H1 (cell line): Measurements from ENCODE around the gene MMP24. TPM values are rescaled to one million over a fixed set of nuclear protein-coding genes. Genes with fewer than 3 reads are reported as not detected.
A peak's percentile ranks its signal among the peaks of the same experiment; 100 is the strongest.

Experiments used
- CTCF ChIA-PET: fragments of 300-600 bp; sonication (Branson Sonifier 250); formaldehyde crosslinking; loops from one replicate; lab custom pipeline; 2021; ENCODE audit not compliant: partially characterized antibody; lab: Charles Lee
- POLR2A ChIA-PET: fragments of 300-600 bp; sonication (Branson Sonifier 250); formaldehyde crosslinking; loops from one replicate; lab custom pipeline; 2021; ENCODE audit warnings: inconsistent platforms; ENCODE audit not compliant: partially characterized antibody; lab: Charles Lee
- DNase-seq, 2 experiments: peaks; one replicate each; pipeline versions ENCODE4 v3.0.0 to v3.0.0-alpha.2; 2010 to 2022; ENCODE audit warnings: low spot score in 2 of 2, low read depth in 1 of 2, mixed read lengths in 1 of 2
- FAIRE-seq: peaks from 2 replicates; lab custom pipeline; 2011; peaks lifted over from hg19 to GRCh38; lab: Jason Lieb, UNC
- H2AFZ ChIP-seq: 2 replicates; pipeline ENCODE4 v1.8.1; 2012; ENCODE audit warnings: low read length, inconsistent platforms
- H2AK5ac ChIP-seq: 2 replicates; pipeline ENCODE4 v1.6.1; 2013; ENCODE audit warnings: low read depth, low read length
- H2BK120ac ChIP-seq: replicated peaks from 2 replicates; pipeline ENCODE3; 2013; ENCODE audit warnings: low read depth, low read length, inconsistent platforms
- H2BK12ac ChIP-seq: 2 replicates; pipeline ENCODE4 v1.6.1; 2013; ENCODE audit warnings: low read depth, low read length
- H2BK15ac ChIP-seq: 2 replicates; pipeline ENCODE4 v1.6.1; 2013; ENCODE audit warnings: low read length
- H2BK20ac ChIP-seq: 2 replicates; pipeline ENCODE4 v1.6.1; 2013; ENCODE audit warnings: low read length
- H2BK5ac ChIP-seq: 2 replicates; pipeline ENCODE4 v1.6.1; 2013; ENCODE audit warnings: low read depth, low read length
- H3K14ac ChIP-seq: 2 replicates; pipeline ENCODE4 v1.6.1; 2013; ENCODE audit warnings: inconsistent platforms; ENCODE audit not compliant: insufficient read length
- H3K18ac ChIP-seq: 2 replicates; pipeline ENCODE4 v1.6.1; 2013; ENCODE audit warnings: low read length; ENCODE audit errors: extremely low read depth
- H3K23ac ChIP-seq: 2 replicates; pipeline ENCODE4 v1.6.1; 2013; ENCODE audit warnings: inconsistent platforms; ENCODE audit not compliant: insufficient read length
- H3K23me2 ChIP-seq: 2 replicates; pipeline ENCODE4 v1.6.1; 2013; ENCODE audit warnings: low read depth, low read length
- H3K27ac ChIP-seq: 2 replicates; pipeline ENCODE4 v1.6.1; 2011; ENCODE audit warnings: low read depth, low read length, inconsistent platforms
- H3K27me3 ChIP-seq, 4 experiments: replicated peaks in 1 of 4; 1 replicate in 1 of 4; 2 replicates in 3 of 4; pipeline versions ENCODE4 v1.6.1 to v1.8.1; 2011 to 2013; ENCODE audit warnings: low read length in 3 of 4, mild to moderate bottlenecking in 3 of 4, inconsistent platforms in 2 of 4, mixed read lengths in 2 of 4, moderate library complexity in 1 of 4; ENCODE audit not compliant: control insufficient read depth in 3 of 4, insufficient read depth in 3 of 4; ENCODE audit errors: extremely low read depth in 1 of 4
- H3K36me3 ChIP-seq, 4 experiments: 2 replicates each; pipeline versions ENCODE4 v1.6.1 to v1.8.1; 2011 to 2013; ENCODE audit warnings: mild to moderate bottlenecking in 4 of 4, low read length in 3 of 4, moderate library complexity in 2 of 4, control low read depth in 1 of 4, inconsistent platforms in 1 of 4; ENCODE audit not compliant: insufficient read depth in 4 of 4, control insufficient read depth in 2 of 4
- H3K4ac ChIP-seq: replicated peaks from 2 replicates; pipeline ENCODE3; 2013; ENCODE audit warnings: low read length, low read depth, mixed read lengths, inconsistent platforms; ENCODE audit not compliant: insufficient read length
- H3K4me1 ChIP-seq, 4 experiments: replicated peaks in 1 of 4; 1 replicate in 1 of 4; 2 replicates in 3 of 4; pipeline versions ENCODE4 v1.6.1 to v1.8.1; 2011 to 2013; ENCODE audit warnings: low read length in 3 of 4, inconsistent platforms in 2 of 4, mixed read lengths in 1 of 4; ENCODE audit not compliant: insufficient read depth in 4 of 4, control insufficient read depth in 3 of 4
- H3K4me2 ChIP-seq, 2 experiments: 2 replicates each; pipeline versions ENCODE4 v1.6.1 to v1.8.1; 2011 to 2013; ENCODE audit warnings: low read depth in 2 of 2, low read length in 2 of 2, control low read depth in 1 of 2, inconsistent platforms in 1 of 2, mild to moderate bottlenecking in 1 of 2; ENCODE audit not compliant: insufficient read depth in 1 of 2
- H3K4me3 ChIP-seq, 4 experiments: fragments of 200-600, 300-600 bp in 1 of 4; sonication (generic), shearing (Covaris generic), sonication (Bioruptor Twin) in 1 of 4; 2 replicates each; pipeline versions ENCODE4 v1.5.1 to v1.8.1; 2011 to 2016; ENCODE audit warnings: low read length in 4 of 4, low read depth in 3 of 4, control low read depth in 2 of 4, inconsistent platforms in 2 of 4, mild to moderate bottlenecking in 2 of 4, mixed read lengths in 1 of 4, moderate library complexity in 1 of 4; ENCODE audit not compliant: insufficient read depth in 2 of 4; ENCODE audit errors: extremely low read depth in 1 of 4
- H3K56ac ChIP-seq: replicated peaks from 2 replicates; pipeline ENCODE3; 2013; ENCODE audit warnings: low read depth, mild to moderate bottlenecking, mixed read lengths, low read length, inconsistent platforms; ENCODE audit not compliant: insufficient read length
- H3K79me1 ChIP-seq: 2 replicates; pipeline ENCODE4 v1.6.1; 2013; ENCODE audit warnings: low read depth, low read length, control low read depth
- H3K79me2 ChIP-seq, 2 experiments: 2 replicates each; pipeline versions ENCODE4 v1.6.1 to v1.8.1; 2012 to 2013; ENCODE audit warnings: low read length in 2 of 2, mild to moderate bottlenecking in 2 of 2, inconsistent platforms in 1 of 2; ENCODE audit not compliant: insufficient read depth in 2 of 2, control insufficient read depth in 1 of 2
- H3K9ac ChIP-seq, 4 experiments: replicated peaks in 1 of 4; 1 replicate in 1 of 4; 2 replicates in 3 of 4; pipeline versions ENCODE4 v1.6.1 to v1.8.1; 2011 to 2013; ENCODE audit warnings: low read depth in 3 of 4, low read length in 3 of 4, control low read depth in 2 of 4, mild to moderate bottlenecking in 2 of 4, moderate library complexity in 2 of 4, inconsistent platforms in 1 of 4; ENCODE audit errors: extremely low read depth in 1 of 4
- H3K9me3 ChIP-seq, 2 experiments: 2 replicates each; pipeline versions ENCODE4 v1.6.1 to v1.8.1; 2012 to 2013; ENCODE audit warnings: mild to moderate bottlenecking in 2 of 2, moderate library complexity in 2 of 2, control low read depth in 1 of 2, inconsistent platforms in 1 of 2, low read depth in 1 of 2, low read length in 1 of 2, mixed read lengths in 1 of 2; ENCODE audit not compliant: insufficient read depth in 2 of 2
- H4K20me1 ChIP-seq, 2 experiments: replicated peaks in 1 of 2; 2 replicates each; pipeline versions ENCODE3 to v1.8.1; 2011 to 2013; ENCODE audit warnings: inconsistent platforms in 2 of 2, low read length in 2 of 2, mild to moderate bottlenecking in 1 of 2; ENCODE audit not compliant: insufficient read depth in 2 of 2, control insufficient read depth in 1 of 2
- H4K5ac ChIP-seq: 2 replicates; pipeline ENCODE4 v1.6.1; 2013; ENCODE audit warnings: low read length, low read depth, mixed read lengths, inconsistent platforms; ENCODE audit not compliant: insufficient read length
- H4K8ac ChIP-seq: 2 replicates; pipeline ENCODE4 v1.8.0; 2013; ENCODE audit warnings: mild to moderate bottlenecking, moderate library complexity, low read length, inconsistent platforms; ENCODE audit not compliant: insufficient read depth; ENCODE audit errors: extremely low read depth
- H4K91ac ChIP-seq: replicated peaks from 2 replicates; pipeline ENCODE3; 2013; ENCODE audit warnings: low read length, mixed read lengths, inconsistent platforms; ENCODE audit not compliant: insufficient read length
- CEBPB ChIP-seq: IDR thresholded peaks from 2 replicates; pipeline ENCODE4 v1.6.1; 2012; ENCODE audit warnings: low read depth, low read length
- CREB1 ChIP-seq: IDR thresholded peaks from 2 replicates; pipeline ENCODE4 v1.6.1; 2012; ENCODE audit warnings: inconsistent platforms
- CTCF ChIP-seq, 3 experiments: IDR thresholded peaks; 1 replicate in 2 of 3; 2 replicates in 1 of 3; pipeline versions ENCODE4 v1.5.1 to v1.6.1; 2011; ENCODE audit warnings: low read length in 3 of 3, mild to moderate bottlenecking in 3 of 3, inconsistent platforms in 2 of 3, low read depth in 1 of 3, moderate library complexity in 1 of 3; ENCODE audit not compliant: insufficient read depth in 1 of 3; ENCODE audit errors: control extremely low read depth in 1 of 3
- E2F6 ChIP-seq: IDR thresholded peaks from 2 replicates; pipeline ENCODE4 v1.6.1; 2012; ENCODE audit warnings: inconsistent platforms
- JUND ChIP-seq: IDR thresholded peaks from 2 replicates; pipeline ENCODE4 v1.6.1; 2011; ENCODE audit warnings: mild to moderate bottlenecking, improper control_type of control experiment, low read length
- KDM4A ChIP-seq: IDR thresholded peaks from one replicate; pipeline ENCODE4 v1.7.1; 2012; ENCODE audit warnings: low read depth, mild to moderate bottlenecking, moderate library complexity, low read length, inconsistent platforms; ENCODE audit not compliant: severe bottlenecking
- POLR2A ChIP-seq, 2 experiments: IDR thresholded peaks; 1 replicate in 1 of 2; 2 replicates in 1 of 2; pipeline ENCODE4 v1.6.1; 2011; ENCODE audit warnings: low read depth in 2 of 2, low read length in 2 of 2, mild to moderate bottlenecking in 2 of 2; ENCODE audit errors: control extremely low read depth in 1 of 2
- POLR2AphosphoS5 ChIP-seq: IDR thresholded peaks from 2 replicates; pipeline ENCODE4 v1.6.1; 2011; ENCODE audit warnings: low read depth, low read length
- SP1 ChIP-seq: IDR thresholded peaks from 2 replicates; pipeline ENCODE4 v1.6.1; 2011; ENCODE audit warnings: low read depth, low read length
- YY1 ChIP-seq: IDR thresholded peaks from 2 replicates; pipeline ENCODE4 v1.6.1; 2011; ENCODE audit warnings: low read depth, mild to moderate bottlenecking, low read length
- WGBS, 2 experiments: shearing (Covaris generic) in 1 of 2; methylation state at CpG; one replicate each; pipeline versions ENCODE4 v1.1.6 to v1.1.7; 2013 to 2015; ENCODE audit warnings: low lambda C conversion rate in 2 of 2, mixed read lengths in 2 of 2, inconsistent platforms in 1 of 2, low coverage in 1 of 2, missing lambda C conversion rate in 1 of 2; ENCODE audit not compliant: insufficient replicate concordance in 2 of 2, insufficient coverage in 1 of 2, insufficient read length in 1 of 2; ENCODE audit errors: extremely low coverage in 1 of 2, missing lambda C conversion rate in 1 of 2; 5-methylcytosine and 5-hydroxymethylcytosine counted together
- polyA plus RNA-seq, 7 experiments: library from polyadenylated mRNA; depleted of rRNA in 3 of 7; stranded (reverse) in 5 of 7; unstranded in 2 of 7; fragments of >200 nt in 5 of 7; fragments of 200-250 nt in 2 of 7; gene quantifications; 1 replicate in 5 of 7; 2 replicates in 1 of 7; 4 replicates in 1 of 7; pipeline versions ENCODE4 v1.2.1 to v1.2.3, GENCODE V29; 2011 to 2013; ENCODE audit warnings: missing spikeins in 2 of 7, mixed read lengths in 2 of 7
- total RNA-seq: library from RNA; stranded (reverse); fragmentation: NEBNext Ultra II Directional; extraction: Animal tissue kit (Norgen Biotek cat#: 25700); gene quantifications from 2 replicates; pipeline ENCODE4 v1.2.1, GENCODE V29; 2021

Gene MMP24
- total and polyA plus RNA-seq, 2 of the 8 experiments (the other 6 are each of a cell fraction or from before 2014, with no cell fraction given) = 18.8 to 21.4 TPM

- Histone ChIP-seq H3K79me1 (no peaks in the 10 kb centered on the region), H3K27me3 (peaks cover 0 to 2% (median 0%) of the 10 kb centered on the region in 4 experiments; a peak in 2 of 7 replicates), H3K4me2 (no peak overlapping the region), H3K4me3 (no peak overlapping the region), H4K91ac (no peak overlapping the region), H2BK15ac (no peak overlapping the region), H4K20me1 (no peaks in the 10 kb centered on the region), H3K23ac (no peak overlapping the region), H3K23me2 (no peaks in the 10 kb centered on the region), H2BK20ac (no peak overlapping the region), H4K5ac (no peak overlapping the region), H2AFZ (no peak overlapping the region), H3K9me3 (peaks cover 6 to 10% of the 10 kb centered on the region in 2 experiments; a peak in 2 of 4 replicates), H3K56ac (no peak overlapping the region), H2AK5ac (no peak overlapping the region), H3K27ac (no peak overlapping the region), H3K14ac (no peak overlapping the region), H3K79me2 (no peaks in the 10 kb centered on the region), H4K8ac (no peak overlapping the region), H3K18ac (no peak overlapping the region), H2BK120ac (no peak overlapping the region), H3K4me1 (peaks cover 0 to 6% (median 0%) of the 10 kb centered on the region in 4 experiments; a peak in 3 of 7 replicates), H3K4ac (no peak overlapping the region), H2BK12ac (no peak overlapping the region), H3K36me3 (no peaks in the 10 kb centered on the region), H2BK5ac (no peak overlapping the region), H3K9ac (no peak overlapping the region)
- ChIA-PET CTCF (interaction anchor here (0.6 to 1.9 kb wide), 5 partner anchors 16 to 96 kb away, joined by 3 to 6 read pairs (median 3); no protein-coding TSS in a partner anchor), POLR2A (interaction anchor here (0.5 to 1.7 kb wide), 2 partner anchors 71 to 1997 kb away, joined by 3 read pairs; no protein-coding TSS in a partner anchor)
- DNase-seq (no peak), FAIRE-seq (peak; percentile 83)
- WGBS, 2 experiments = 76% methylated on average over 9 of the region's 9 CpGs; no CpG with 5 or more reads in 1 of the 2 experiments
- TF ChIP-seq E2F6 (no peak), POLR2A (IDR thresholded peaks at IDR 0.05; ENCODE audit: control extremely low read depth in 1 of 2, low read depth in 2 of 2, low read length in 2 of 2) (no peak), CEBPB (no peak), POLR2AphosphoS5 (0 out of 2 replicates have a peak, but pooled peaks have one; percentile 35), YY1 (no peak), KDM4A (no peak), CTCF (IDR thresholded peaks at IDR 0.05; ENCODE audit: control extremely low read depth in 1 of 3, insufficient read depth in 1 of 3, low read depth in 1 of 3, low read length in 3 of 3) (no peak), CREB1 (no peak), JUND (no peak), SP1 (no peak)
Measured at GRCh38 chr20:35192118-35192872, 34.2 kb upstream of the MMP24 start.
